ENCODE results near the gene COLGALT1.

Gene COLGALT1

GRCh38 chr19:17602217-17602616, 46.8 kb downstream of the COLGALT1 start:
- no peak for DNase-seq

- DNase-seq = no peak
Observed at GRCh38 chr19:17602872-17603510, 47.5 kb downstream of the COLGALT1 start.

GRCh38 chr19:17604372-17605025, 49.0 kb downstream of the COLGALT1 start:
- DNase-seq = no peak

GRCh38 chr19:17605117-17605516, 49.7 kb downstream of the COLGALT1 start:
- DNase-seq = no peak

- peak; percentile 61 to 81 (median 80) for DNase-seq
Observed at GRCh38 chr19:17605761-17606589, 50.5 kb downstream of the COLGALT1 start.

GRCh38 chr19:17606590-17607185, 51.2 kb downstream of the COLGALT1 start:
- no peak for DNase-seq

- no peak for DNase-seq
Observed at GRCh38 chr19:17607936-17608335, 52.5 kb downstream of the COLGALT1 start.

- no peak for DNase-seq
Observed at GRCh38 chr19:17610384-17610783, 54.9 kb downstream of the COLGALT1 start.

GRCh38 chr19:17611462-17612244, 56.2 kb downstream of the COLGALT1 start:
- no peak for DNase-seq

GRCh38 chr19:17614476-17614875, 59.0 kb downstream of the COLGALT1 start:
- no peak for DNase-seq

- DNase-seq = no peak
Observed at GRCh38 chr19:17615889-17616685, 60.6 kb downstream of the COLGALT1 start.

- DNase-seq = no peak
Observed at GRCh38 chr19:17616686-17616960, 61.2 kb downstream of the COLGALT1 start.

GRCh38 chr19:17616961-17617806, 61.7 kb downstream of the COLGALT1 start:
- no peak for DNase-seq

GRCh38 chr19:17617807-17618192, 62.4 kb downstream of the COLGALT1 start:
- no peak for DNase-seq

GRCh38 chr19:17618281-17618903, 62.9 kb downstream of the COLGALT1 start:
- DNase-seq = no peak

GRCh38 chr19:17618936-17619335, 63.5 kb downstream of the COLGALT1 start:
- DNase-seq = no peak

GRCh38 chr19:17620696-17621095, 65.2 kb downstream of the COLGALT1 start:
- no peak for DNase-seq

GRCh38 chr19:17623224-17623935, 67.9 kb downstream of the COLGALT1 start:
- no peak for DNase-seq

GRCh38 chr19:17624314-17624991, 69.0 kb downstream of the COLGALT1 start:
- no peak for DNase-seq
